OCI-M1 (cell line): ENCODE results near the gene RARG.
"Not testable (repeated sequence)": the region's sequence is repeated elsewhere in the genome, so short reads cannot be mapped to it uniquely, and the experiment has no call there.

Experiments
- DNase-seq: peaks from one replicate; lab custom pipeline; 2025; lab: John Stamatoyannopoulos, UW

The RARG gene

DNA sequence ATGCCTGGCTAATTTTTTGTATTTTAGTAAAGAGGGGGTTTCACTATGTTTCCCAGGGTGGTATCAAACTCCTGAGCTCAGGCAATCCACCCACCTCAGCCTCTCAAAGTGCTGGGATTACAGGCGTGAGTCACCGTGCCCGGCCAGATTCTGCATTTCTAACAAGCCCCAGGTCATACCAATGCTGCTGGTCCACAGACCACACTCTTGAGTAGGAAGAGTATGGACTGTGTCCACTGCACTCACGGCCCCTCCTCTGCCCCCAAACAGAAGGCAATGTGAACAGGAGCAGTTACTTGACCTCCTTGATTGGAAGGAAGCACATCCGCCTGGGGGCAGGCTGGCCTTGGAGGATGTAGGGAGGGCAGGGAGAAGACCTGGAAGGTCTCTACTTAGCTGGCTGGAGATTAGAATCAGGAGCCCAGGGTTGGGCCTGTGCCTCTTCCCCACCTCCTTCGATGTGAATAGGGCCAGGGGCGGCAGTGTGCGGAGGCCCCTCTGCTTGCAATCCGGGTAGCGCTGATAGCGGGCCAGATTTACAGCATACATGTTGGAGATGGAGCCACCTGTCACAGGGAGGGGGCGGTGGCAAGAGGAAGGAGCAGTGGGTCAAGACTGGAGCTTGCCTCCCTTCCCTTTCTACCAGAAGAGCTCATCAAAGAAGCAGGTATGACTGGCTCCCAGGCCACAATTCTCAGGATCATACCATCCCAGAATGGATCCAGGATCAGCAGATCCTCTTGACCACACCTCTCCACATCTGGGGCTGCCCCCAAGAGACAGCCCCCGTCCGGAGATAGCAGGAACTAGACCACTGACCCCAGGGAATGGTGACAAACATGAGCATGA, 60.9 kb downstream of the RARG start:
- DNase-seq: no peak

DNA sequence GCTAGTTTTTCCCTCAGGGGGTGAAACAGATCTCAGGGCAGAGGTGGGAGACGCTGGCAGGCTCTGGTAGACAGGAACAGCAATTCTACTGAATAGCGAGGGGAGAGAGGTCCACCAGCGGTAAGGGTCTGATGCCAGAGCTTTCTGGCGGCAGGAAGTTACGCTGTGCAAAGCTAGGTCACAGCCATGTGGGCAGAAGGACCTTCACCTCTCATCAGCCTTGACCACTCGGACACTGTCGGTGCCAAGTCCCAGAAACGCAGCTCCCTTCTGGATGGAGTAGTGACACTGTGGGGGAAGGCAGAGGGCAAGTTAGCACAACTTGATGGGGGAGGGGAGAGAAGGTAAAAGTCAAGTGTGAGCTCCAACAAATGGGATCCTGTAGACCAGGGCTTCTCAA, 61.8 kb downstream of the RARG start:
- no peak for DNase-seq

GRCh38 chr12:53169644-53170043, 62.4 kb downstream of the RARG start:
- no peak for DNase-seq

DNA sequence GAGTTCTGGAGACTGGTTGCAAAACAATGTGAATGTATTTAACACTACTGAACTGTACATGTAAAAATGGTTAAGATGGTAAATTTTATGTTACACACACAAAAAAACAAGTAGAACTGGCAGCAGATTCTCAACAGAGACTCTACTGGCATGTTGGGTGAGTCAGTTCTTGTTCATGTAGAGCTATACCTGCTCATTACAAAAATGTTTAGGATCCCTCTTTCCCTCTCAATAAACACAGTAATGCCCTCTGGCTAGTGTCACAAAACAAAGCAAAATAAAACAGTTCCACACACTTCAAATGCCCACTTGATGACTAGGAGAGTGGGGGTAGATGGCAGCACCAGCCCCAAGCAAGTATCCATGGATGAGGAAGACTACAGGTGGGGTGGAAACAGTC, 65.2 kb downstream of the RARG start:
- no peak for DNase-seq

DNA sequence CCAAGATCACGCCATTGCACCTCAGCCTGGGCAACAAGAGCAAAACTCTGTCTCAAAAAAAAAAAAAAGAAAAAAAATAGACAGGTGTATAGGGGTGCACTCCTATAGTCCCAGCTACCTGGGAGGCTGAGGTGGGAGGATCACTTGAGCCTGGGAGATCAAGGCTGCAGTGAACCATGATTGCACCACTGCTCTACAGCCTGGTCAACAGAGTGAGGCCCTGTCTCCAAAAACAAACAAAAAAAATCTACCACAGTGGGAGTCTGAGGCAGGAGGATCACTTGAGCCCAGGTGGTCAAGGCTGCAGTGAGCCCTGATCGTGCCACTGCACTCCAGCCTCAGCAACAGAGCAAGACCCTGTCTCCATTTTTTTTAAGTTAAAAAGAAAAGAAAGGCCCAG, 69.0 kb downstream of the RARG start:
- DNase-seq: not testable (repeated sequence)

DNA sequence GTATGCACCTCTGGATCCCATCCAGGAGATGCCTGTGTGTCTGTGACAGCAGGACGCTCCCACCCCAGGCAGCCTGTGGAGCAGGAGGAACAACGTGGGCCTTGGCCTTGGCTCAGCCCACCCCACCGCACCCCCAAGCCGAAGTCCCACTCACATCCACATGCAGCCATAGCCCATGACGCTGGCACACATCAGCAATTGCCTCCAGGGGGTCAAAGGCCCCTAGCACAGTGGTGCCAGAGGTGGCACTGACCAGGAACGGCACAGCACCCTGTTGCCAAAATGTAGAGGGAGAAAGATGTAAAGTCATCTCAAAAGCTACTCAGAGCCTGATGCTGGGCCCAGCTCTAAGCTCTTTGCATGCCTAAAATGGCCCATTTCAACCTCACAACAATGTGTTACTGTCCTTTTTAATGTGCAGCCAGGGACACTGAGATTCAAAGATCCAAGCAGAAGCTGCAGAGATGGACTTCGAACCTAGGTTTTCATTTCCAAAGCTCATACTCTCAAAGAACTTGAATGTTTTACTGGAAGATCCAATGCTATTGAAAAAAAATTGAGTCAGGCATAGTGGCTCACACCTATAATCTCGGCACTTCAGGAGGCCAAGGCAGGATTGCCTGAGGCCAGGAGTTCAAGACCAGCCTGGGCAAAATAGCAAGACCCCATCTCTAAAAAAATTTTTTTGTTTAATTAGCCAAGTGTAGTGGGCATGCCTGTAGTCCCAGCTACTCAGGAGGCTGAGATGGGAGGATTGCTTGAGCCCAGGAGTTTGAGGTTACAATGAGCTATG, 70.7 kb downstream of the RARG start:
- DNase-seq: no peak

DNA sequence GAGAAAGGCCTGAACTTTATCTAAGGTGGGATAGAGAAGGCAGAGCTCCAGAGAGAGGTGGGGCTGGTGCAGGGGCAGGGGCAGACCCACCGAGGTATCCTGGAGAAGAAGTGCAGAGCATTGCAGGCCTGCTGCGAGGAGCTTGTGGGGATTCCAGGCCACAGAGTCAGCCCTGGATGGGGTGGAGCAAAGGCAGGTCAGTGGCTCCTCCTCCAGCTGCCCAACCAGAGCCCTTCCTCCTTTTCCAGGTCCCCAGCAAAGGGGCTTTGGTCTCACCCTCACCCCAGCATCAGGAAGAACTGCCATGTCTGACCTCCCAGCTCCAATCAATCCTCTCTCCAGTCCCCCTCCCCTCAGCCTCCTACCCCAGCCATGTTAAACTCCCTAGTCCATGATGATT, 71.3 kb downstream of the RARG start:
- DNase-seq: no peak
